ENCODE data around the gene SLC27A5.
A peak's percentile ranks its signal among the peaks of the same experiment; 100 is the strongest.

The SLC27A5 gene

GRCh38 chr19:58511353-58512208, at the start of gene SLC27A5:
Gene SLC27A5 (minus strand): TSS chr19:58511992. CDS start chr19:58511955, 37 bp downstream.
- DNase-seq (ENCODE audit: low spot score): no peak

- DNase-seq (ENCODE audit: low spot score): no peak
These were observed 49.1 kb upstream of the SLC27A5 start for GRCh38 chr19:58560921-58561320.

GRCh38 chr19:58560007-58560887, 48.5 kb upstream of the SLC27A5 start:
- no peak for DNase-seq (ENCODE audit: low spot score)

GRCh38 chr19:58559275-58560006, 47.6 kb upstream of the SLC27A5 start:
- peak; percentile 92 for DNase-seq (ENCODE audit: low spot score)

- DNase-seq (ENCODE audit: low spot score): peak; percentile 95
These were observed 47.0 kb upstream of the SLC27A5 start for GRCh38 chr19:58558623-58559274.

- DNase-seq (ENCODE audit: low spot score): no peak
These were observed 46.4 kb upstream of the SLC27A5 start, which contains the start of gene UBE2M for GRCh38 chr19:58558066-58558622. Gene UBE2M (minus strand): TSS chr19:58558611. CDS start chr19:58558381, 230 bp downstream.

- DNase-seq (ENCODE audit: low spot score): no peak
These were observed 45.7 kb upstream of the SLC27A5 start for GRCh38 chr19:58557221-58558065.

- no peak for DNase-seq (ENCODE audit: low spot score)
These were observed 44.9 kb upstream of the SLC27A5 start for GRCh38 chr19:58556622-58557220.

- no peak for DNase-seq (ENCODE audit: low spot score)
These were observed 44.3 kb upstream of the SLC27A5 start for GRCh38 chr19:58555920-58556621.

- no peak for DNase-seq (ENCODE audit: low spot score)
These were observed 43.6 kb upstream of the SLC27A5 start for GRCh38 chr19:58555369-58555885.

- peak; percentile 96 for DNase-seq (ENCODE audit: low spot score)
These were observed 42.9 kb upstream of the SLC27A5 start, which contains the start of gene CHMP2A for GRCh38 chr19:58554494-58555368. Gene CHMP2A (minus strand): TSS chr19:58555105. CDS start chr19:58554212, 893 bp downstream.

- no peak for DNase-seq (ENCODE audit: low spot score)
These were observed 42.2 kb upstream of the SLC27A5 start for GRCh38 chr19:58553799-58554493.

- DNase-seq (ENCODE audit: low spot score): no peak
These were observed 40.9 kb upstream of the SLC27A5 start for GRCh38 chr19:58552655-58553054.

GRCh38 chr19:58551577-58552471, 40.0 kb upstream of the SLC27A5 start:
- DNase-seq (ENCODE audit: low spot score): no peak

- DNase-seq (ENCODE audit: low spot score): no peak
These were observed 39.3 kb upstream of the SLC27A5 start for GRCh38 chr19:58551123-58551497.

All from D341Med (cell line).